Peyer's patch (tissue), 4 donors: ENCODE data around the gene NRG4.

Experiments used
- POLR2A ChIP-seq, 2 donors: fragments of 450-650 bp; IDR thresholded peaks; one replicate each; pipeline ENCODE4 v1.5.1; 2017; ENCODE audit warnings: antibody characterized with exemption in 2 of 2, mild to moderate bottlenecking in 2 of 2, moderate library complexity in 2 of 2
- TF ChIP-seq, protein P1 (sequence below), 6 experiments: fragments of 450-650 bp in 4 of 6; fragments of 200-600 bp in 2 of 6; sonication (generic) in 1 of 6; IDR thresholded peaks; one replicate each; pipeline ENCODE4 v1.5.1; 2017 to 2019; ENCODE audit warnings: antibody characterized with exemption in 6 of 6, mild to moderate bottlenecking in 3 of 6, moderate library complexity in 1 of 6

DNA sequence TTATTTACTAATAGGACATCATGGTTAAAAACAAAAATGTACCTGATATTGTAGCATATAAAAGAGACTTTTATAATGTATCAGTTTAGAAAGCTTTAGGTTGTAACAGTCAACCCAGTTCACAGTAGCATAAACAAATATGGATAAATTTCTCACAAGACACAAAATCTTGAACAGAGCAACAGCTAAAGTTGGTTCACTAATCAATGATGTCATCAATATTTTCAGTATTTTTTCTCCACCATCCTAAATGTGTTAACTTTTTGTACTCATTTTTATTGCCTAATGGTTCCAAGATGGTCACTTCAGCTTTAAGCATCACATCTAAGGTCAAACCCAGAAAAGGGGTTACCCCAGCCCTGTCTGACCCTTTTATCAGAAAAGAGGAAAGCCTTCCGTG lies 21.2 kb upstream of the NRG4 start:
- TF ChIP-seq, protein P1, sequence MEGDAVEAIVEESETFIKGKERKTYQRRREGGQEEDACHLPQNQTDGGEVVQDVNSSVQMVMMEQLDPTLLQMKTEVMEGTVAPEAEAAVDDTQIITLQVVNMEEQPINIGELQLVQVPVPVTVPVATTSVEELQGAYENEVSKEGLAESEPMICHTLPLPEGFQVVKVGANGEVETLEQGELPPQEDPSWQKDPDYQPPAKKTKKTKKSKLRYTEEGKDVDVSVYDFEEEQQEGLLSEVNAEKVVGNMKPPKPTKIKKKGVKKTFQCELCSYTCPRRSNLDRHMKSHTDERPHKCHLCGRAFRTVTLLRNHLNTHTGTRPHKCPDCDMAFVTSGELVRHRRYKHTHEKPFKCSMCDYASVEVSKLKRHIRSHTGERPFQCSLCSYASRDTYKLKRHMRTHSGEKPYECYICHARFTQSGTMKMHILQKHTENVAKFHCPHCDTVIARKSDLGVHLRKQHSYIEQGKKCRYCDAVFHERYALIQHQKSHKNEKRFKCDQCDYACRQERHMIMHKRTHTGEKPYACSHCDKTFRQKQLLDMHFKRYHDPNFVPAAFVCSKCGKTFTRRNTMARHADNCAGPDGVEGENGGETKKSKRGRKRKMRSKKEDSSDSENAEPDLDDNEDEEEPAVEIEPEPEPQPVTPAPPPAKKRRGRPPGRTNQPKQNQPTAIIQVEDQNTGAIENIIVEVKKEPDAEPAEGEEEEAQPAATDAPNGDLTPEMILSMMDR (IDR thresholded peaks at IDR 0.05): no peak
- no peak for TF ChIP-seq POLR2A (IDR thresholded peaks at IDR 0.05)
